ENCODE results near the gene DNAJB6. TPM values are rescaled to one million over a fixed set of nuclear protein-coding genes. Genes with fewer than 3 reads are reported as not detected.

DNAJB6 gene
- total and polyA plus RNA-seq, 2 donors (not counting 3 experiments of a cell fraction or from before 2014, with no cell fraction given), result 69.6 to 135 TPM

DNA sequence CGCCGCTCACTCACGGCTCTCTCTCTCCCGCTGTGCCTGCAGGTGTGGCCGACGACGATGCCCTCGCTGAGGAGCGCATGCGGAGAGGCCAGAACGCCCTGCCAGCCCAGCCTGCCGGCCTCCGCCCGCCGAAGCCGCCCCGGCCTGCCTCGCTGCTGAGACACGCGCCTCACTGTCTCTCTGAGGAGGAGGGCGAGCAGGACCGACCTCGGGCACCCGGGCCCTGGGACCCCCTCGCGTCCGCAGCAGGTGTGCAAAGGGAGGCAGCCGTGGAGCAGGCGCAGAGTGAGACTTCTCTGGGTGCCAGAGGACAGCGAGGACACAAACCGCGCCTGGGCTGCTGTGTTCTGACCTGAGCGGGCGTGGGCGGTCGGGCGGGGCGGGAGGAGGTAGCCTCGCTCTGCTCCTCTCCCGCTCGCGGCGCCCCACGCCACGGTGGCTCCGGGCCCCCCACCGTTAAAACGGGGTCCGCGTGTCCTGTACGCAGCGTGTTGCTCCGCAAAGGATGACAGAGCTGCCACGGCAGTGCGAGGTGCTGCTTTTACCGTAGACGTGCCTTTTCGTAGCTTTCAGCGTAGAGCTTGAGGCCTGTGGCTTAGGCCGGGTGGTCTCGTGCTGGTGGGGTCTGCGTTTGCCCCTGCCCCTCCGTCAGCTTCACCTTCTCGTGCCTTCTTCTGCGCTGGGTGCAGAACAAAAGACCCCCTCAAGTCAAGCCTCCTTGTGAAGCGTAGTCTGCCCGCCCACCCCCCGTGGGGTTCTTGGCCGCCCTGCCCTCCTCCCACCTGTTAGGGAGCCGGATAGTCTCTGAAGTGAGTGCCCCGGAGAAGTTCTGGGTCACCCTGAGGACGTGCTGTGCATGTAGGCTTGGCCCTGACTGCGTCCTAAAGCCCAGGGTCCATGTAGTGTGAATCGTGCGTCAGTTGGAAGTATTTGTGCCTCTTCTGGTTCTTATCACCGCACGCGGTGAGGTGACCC is 73.2 kb downstream of the DNAJB6 start:
- no peak for TF ChIP-seq MYC (IDR thresholded peaks at IDR 0.05; ENCODE audit: low read depth, low read length)
- TF ChIP-seq GATA2 (IDR thresholded peaks at IDR 0.05; ENCODE audit: insufficient read depth, insufficient read length, low read depth, low read length), result no peak
- no peak for TF ChIP-seq CTCF (IDR thresholded peaks at IDR 0.05; ENCODE audit: extremely low read depth in 1 of 2, insufficient read depth in 1 of 2, low read depth in 1 of 2, low read length in 2 of 2)
- TF ChIP-seq JUN (IDR thresholded peaks at IDR 0.05; ENCODE audit: borderline replicate concordance, insufficient read depth, insufficient read length, low read depth), result no peak
- no peak for TF ChIP-seq POLR2AphosphoS5 (IDR thresholded peaks at IDR 0.05; ENCODE audit: insufficient read depth, low read depth, low read length)
- TF ChIP-seq POLR2A (IDR thresholded peaks at IDR 0.05; ENCODE audit: low read depth, low read length), result no peak
- no peak for TF ChIP-seq FOS (IDR thresholded peaks at IDR 0.05; ENCODE audit: borderline replicate concordance, insufficient read depth, low read length)
- TF ChIP-seq EZH2 (IDR thresholded peaks at IDR 0.05; ENCODE audit: borderline replicate concordance, low read depth, low read length, severe bottlenecking), result no peak
- TF ChIP-seq, protein P1, sequence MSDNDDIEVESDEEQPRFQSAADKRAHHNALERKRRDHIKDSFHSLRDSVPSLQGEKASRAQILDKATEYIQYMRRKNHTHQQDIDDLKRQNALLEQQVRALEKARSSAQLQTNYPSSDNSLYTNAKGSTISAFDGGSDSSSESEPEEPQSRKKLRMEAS (IDR thresholded peaks at IDR 0.05; ENCODE audit: insufficient read depth, insufficient read length), result no peak
- H4K20me1 ChIP-seq (replicated peaks; ENCODE audit: control insufficient read depth, extremely low read depth, insufficient read depth, low read length), result no peaks in the 10 kb centered on the region
- H3K9me1 ChIP-seq (replicated peaks; ENCODE audit: control insufficient read depth, extremely low read depth, insufficient read depth, low read length), result no peaks in the 10 kb centered on the region
- no peaks in the 10 kb centered on the region for H3K4me1 ChIP-seq (ENCODE audit: control insufficient read depth, extremely low read depth, insufficient read depth, low read length)
- ChIA-PET POLR2A (no interaction called here), CTCF (no interaction called here)
- no peak overlapping the region for H3K4me2 ChIP-seq (ENCODE audit: insufficient read depth, low read length)
- H3K79me2 ChIP-seq (ENCODE audit: control insufficient read depth, insufficient read depth, low read length), result no peaks in the 10 kb centered on the region
- no peak overlapping the region for H3K9ac ChIP-seq (replicated peaks; ENCODE audit: extremely low read depth, insufficient read depth, low read length)
- H3K4me3 ChIP-seq (replicated peaks in 1 of 3; ENCODE audit: insufficient read depth in 1 of 3, low read depth in 1 of 3, low read length in 3 of 3), result no peak overlapping the region
- BruUV-seq (replicated peaks), result no TSS peak
- H3K27me3 ChIP-seq (ENCODE audit: control insufficient read depth in 2 of 2, insufficient read depth in 2 of 2, low read length in 2 of 2), result no peaks in the 10 kb centered on the region
- intact Hi-C loops (cut with micrococcal nuclease), result no loop called here
- no peak overlapping the region for H3K27ac ChIP-seq (ENCODE audit: insufficient read depth, low read depth, low read length)
- no peaks in the 10 kb centered on the region for H3K9me3 ChIP-seq (replicated peaks; ENCODE audit: control insufficient read depth, insufficient read depth, low read length)
- H2AFZ ChIP-seq (ENCODE audit: low read depth, low read length), result no peak overlapping the region
- H3K36me3 ChIP-seq (ENCODE audit: control insufficient read depth in 2 of 2, extremely low read depth in 1 of 2, insufficient read depth in 2 of 2, low read length in 2 of 2), result peaks cover 5 to 23% of the 10 kb centered on the region in 2 experiments
- DNase-seq (ENCODE audit: low read depth, low spot score) (no peak), FAIRE-seq (no peak)
- dilution Hi-C loops (cut with MboI; ENCODE audit: extremely low pct_ligation_motif_present, low sequenced_read_pairs), result no loop called here
